SH-SY5Y (cell line): Measurements from ENCODE around the gene ITPRIPL2.

Experiments used
- GATA2 ChIP-seq: IDR thresholded peaks from 2 replicates; pipeline ENCODE4 v1.6.1; 2011; ENCODE audit warnings: mild to moderate bottlenecking, low read depth, low read length
- GATA3 ChIP-seq: IDR thresholded peaks from 2 replicates; pipeline ENCODE4 v1.6.1; 2011; ENCODE audit warnings: low read depth, mild to moderate bottlenecking, low read length, moderate library complexity

DNA sequence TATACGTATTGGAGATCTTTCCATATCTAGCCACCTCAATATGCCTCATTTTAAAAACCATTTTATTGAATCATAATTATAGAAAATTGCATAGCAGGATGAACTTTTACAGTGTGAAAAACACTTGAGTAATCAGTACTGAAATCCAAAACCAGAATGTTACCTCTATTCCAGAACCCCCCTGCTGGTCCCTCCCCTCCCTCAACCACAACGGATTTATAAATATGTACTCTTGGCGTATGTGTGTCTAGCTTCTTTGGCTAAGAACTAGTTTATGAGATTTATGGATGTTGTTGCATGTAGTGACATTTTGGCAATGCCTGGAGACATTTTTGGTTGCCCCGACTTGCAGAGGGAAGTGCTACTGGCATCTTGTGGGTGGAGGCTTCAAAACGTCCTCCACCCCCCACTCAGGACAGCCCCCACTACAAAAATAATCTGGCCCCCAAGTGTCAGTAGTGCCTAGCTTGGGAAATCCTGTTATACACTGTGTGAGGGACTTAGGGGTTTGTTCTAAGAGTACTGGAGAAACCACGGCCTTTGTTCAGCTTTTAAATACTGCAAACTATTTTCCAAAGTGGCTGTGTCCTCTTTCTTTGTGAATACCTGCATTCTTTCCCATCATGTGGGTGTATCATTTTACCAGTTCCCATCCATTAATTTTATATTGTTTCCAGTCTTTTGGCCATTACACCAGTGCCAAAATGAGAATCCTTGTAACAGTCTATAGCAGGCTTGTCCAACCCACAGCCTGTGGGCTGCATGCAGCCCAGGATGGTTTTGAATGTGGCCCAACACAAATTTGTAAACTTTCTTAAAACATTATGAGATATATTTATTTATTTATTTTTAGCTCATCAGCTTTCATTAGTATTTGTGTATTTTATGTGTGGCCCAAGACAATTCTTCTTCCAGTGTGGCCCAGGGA, 23.7 kb downstream of the ITPRIPL2 start:
- TF ChIP-seq GATA2 (no peak), GATA3 (no peak)
